NCI-H460 (cell line): Measurements from ENCODE around the gene AP3D1. TPM values are rescaled to one million over a fixed set of nuclear protein-coding genes. Genes with fewer than 3 reads are reported as not detected.
A peak's percentile ranks its signal among the peaks of the same experiment; 100 is the strongest.

Source experiments
- DNase-seq: peaks from one replicate; pipeline ENCODE4 v3.0.0-alpha.2; 2016; ENCODE audit warnings: low read depth; ENCODE audit errors: extremely low read depth
- total RNA-seq: library from RNA; depleted of rRNA; stranded (reverse); fragments of >200 nt; shearing (Covaris generic); gene quantifications from 2 replicates; pipeline ENCODE4 v1.2.3, GENCODE V29; 2014; rRNA removed

Gene AP3D1
- total RNA-seq, 1 experiment from 2014 or later, result 67.6 TPM

GRCh38 chr19:2051773-2052704, 99.3 kb downstream of the AP3D1 start:
- no peak for DNase-seq

DNA sequence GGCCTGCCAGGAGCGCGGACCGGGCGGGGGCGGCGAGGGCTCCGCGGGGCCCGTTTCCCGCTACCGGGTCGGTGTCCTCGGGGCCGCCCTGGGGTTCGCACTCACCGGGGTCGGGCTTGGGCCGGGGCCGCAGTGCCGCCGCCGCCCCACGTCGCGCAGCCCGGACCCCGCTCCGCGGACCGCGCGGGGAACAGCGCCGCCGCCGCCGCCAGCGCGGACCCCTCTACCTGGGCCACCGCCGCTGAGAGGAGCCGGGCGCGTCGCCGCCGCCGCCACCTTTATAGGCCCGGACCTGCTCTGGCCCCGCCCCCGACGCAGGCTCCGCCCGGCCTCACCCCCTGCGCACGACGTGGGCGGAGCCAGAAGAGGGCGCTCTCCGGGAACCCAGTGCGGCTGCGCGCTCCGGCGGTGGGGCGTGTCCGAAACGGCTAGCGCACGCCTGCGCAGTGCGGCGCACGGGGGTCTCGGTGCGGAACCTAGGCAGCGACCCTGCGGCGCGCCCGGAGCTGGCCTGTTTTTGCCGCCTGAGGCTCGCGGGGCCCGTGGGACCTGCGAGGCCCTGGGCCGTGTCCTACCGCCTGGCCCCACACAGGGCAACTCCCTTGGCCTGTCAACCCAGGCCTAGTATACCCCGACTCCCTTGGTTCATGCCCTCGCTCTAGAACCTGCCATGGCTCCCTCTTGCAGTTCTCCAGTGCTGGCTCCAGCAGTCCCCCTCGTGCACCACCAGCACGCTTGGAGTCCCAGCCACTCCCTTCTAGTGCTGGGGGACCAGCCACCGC, 100.2 kb downstream of the AP3D1 start, which contains the start of gene MKNK2:
Gene MKNK2, minus strand, starts transcription at position 254 of the 782 bp plus-strand sequence. CDS start 393 bp downstream, outside the sequence.
- peak; percentile 79 for DNase-seq

Other genes with a start within 250 kb of the AP3D1 start
- 2.1 and 3.9 TPM in 2 replicates for gene ADAT3, start 246.2 kb downstream of the AP3D1 start, total RNA-seq
- 27.5 and 32.0 TPM in 2 replicates for gene SCAMP4, start 246.2 kb downstream of the AP3D1 start, total RNA-seq
- 34.0 and 38.9 TPM in 2 replicates for gene CSNK1G2, start 210.4 kb downstream of the AP3D1 start, total RNA-seq
- gene BTBD2, start 135.9 kb downstream of the AP3D1 start, total RNA-seq, result 32.9 and 33.7 TPM in 2 replicates
- 87.0 and 90.9 TPM in 2 replicates for gene MKNK2, start 100.3 kb downstream of the AP3D1 start, total RNA-seq
- 12.3 and 14.4 TPM in 2 replicates for gene MOB3A, start 55.2 kb downstream of the AP3D1 start, total RNA-seq
- gene IZUMO4, start 54.7 kb downstream of the AP3D1 start, total RNA-seq, result 1.4 and 1.6 TPM in 2 replicates
- gene DOT1L, start 12.4 kb upstream of the AP3D1 start, total RNA-seq, result 4.8 and 5.4 TPM in 2 replicates
- 45.3 and 46.6 TPM in 2 replicates for gene PLEKHJ1, start 84.8 kb upstream of the AP3D1 start, total RNA-seq
- 29.9 and 31.4 TPM in 2 replicates for gene SF3A2, start 85.3 kb upstream of the AP3D1 start, total RNA-seq
- gene AMH, start 97.8 kb upstream of the AP3D1 start, total RNA-seq, result 5.8 and 6.2 TPM in 2 replicates
- gene JSRP1, start 104.9 kb upstream of the AP3D1 start, total RNA-seq, result not detected in 2 replicates
- not detected in 2 replicates for gene PEAK3, start 130.6 kb upstream of the AP3D1 start, total RNA-seq
- 0.30 TPM in 1 of 2 replicates, not detected in the other for gene LINGO3, start 156.6 kb upstream of the AP3D1 start, total RNA-seq
- gene LSM7, start 177.0 kb upstream of the AP3D1 start, total RNA-seq, result 85.7 and 125 TPM in 2 replicates
- gene SPPL2B, start 177.1 kb upstream of the AP3D1 start, total RNA-seq, result 11.7 and 15.4 TPM in 2 replicates
- gene TMPRSS9, start 208.7 kb upstream of the AP3D1 start, total RNA-seq, result 0.05 TPM in 1 of 2 replicates, not detected in the other